HK-2 (cell line): ENCODE results near the gene ADAMTS19.
"Not testable (repeated sequence)": the region's sequence is repeated elsewhere in the genome, so short reads cannot be mapped to it uniquely, and the experiment has no call there.

ENCODE experiments used
- DNase-seq: peaks from one replicate; pipeline ENCODE4 v3.0.0-alpha.2; 2018; ENCODE audit not compliant: unreplicated experiment

ADAMTS19 gene, protein sequence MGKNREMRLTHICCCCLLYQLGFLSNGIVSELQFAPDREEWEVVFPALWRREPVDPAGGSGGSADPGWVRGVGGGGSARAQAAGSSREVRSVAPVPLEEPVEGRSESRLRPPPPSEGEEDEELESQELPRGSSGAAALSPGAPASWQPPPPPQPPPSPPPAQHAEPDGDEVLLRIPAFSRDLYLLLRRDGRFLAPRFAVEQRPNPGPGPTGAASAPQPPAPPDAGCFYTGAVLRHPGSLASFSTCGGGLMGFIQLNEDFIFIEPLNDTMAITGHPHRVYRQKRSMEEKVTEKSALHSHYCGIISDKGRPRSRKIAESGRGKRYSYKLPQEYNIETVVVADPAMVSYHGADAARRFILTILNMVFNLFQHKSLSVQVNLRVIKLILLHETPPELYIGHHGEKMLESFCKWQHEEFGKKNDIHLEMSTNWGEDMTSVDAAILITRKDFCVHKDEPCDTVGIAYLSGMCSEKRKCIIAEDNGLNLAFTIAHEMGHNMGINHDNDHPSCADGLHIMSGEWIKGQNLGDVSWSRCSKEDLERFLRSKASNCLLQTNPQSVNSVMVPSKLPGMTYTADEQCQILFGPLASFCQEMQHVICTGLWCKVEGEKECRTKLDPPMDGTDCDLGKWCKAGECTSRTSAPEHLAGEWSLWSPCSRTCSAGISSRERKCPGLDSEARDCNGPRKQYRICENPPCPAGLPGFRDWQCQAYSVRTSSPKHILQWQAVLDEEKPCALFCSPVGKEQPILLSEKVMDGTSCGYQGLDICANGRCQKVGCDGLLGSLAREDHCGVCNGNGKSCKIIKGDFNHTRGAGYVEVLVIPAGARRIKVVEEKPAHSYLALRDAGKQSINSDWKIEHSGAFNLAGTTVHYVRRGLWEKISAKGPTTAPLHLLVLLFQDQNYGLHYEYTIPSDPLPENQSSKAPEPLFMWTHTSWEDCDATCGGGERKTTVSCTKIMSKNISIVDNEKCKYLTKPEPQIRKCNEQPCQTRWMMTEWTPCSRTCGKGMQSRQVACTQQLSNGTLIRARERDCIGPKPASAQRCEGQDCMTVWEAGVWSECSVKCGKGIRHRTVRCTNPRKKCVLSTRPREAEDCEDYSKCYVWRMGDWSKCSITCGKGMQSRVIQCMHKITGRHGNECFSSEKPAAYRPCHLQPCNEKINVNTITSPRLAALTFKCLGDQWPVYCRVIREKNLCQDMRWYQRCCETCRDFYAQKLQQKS

GRCh38 chr5:129459777-129460671, at the start of gene ADAMTS19:
ADAMTS19 (plus strand) TSS chr5:129460298; CDS start chr5:129460392, 94 bp downstream.
- peak; percentile 31 for DNase-seq

DNA sequence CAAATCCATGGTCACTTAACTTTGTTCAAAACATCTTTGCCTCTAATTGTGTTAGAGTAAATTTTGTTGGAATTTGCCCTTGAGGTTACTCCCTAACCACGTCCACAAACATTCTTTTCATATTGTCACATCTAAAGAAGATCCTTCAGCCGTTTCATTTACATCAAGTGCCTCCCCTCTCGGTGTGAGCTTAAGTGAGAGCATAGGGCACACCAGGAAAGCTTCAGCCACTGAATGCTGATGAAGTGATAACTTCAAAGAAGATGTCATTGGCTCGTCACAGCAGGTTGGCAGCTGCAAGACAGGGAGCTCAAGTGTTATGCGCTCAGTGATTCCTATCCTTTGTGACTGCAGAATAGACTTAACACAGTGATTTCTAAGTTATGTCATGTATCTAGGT, 49.6 kb upstream of the ADAMTS19 start:
- DNase-seq: no peak

- no peak for DNase-seq
Observed at GRCh38 chr5:129412721-129413120, 47.4 kb upstream of the ADAMTS19 start.

DNA sequence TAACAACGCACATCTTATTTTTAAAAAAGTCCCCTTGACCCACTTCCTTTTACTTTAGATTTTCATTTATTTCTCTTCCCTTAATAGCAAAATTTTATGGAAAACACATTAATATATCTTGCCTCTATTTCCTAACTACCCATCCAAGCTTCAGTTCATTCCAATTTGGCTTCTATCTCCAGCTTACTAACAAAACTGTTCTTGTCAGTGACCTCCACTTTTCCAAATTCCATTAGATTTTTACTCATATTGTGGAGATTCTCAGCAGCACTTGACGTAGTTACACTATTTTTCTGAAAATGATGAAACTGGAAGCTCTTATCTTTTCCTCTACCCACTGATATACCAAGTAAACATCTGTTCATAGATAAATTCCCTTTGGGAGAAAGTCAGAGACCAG, 46.5 kb upstream of the ADAMTS19 start:
- DNase-seq: no peak

- DNase-seq: no peak
Observed at GRCh38 chr5:129419292-129419691, 40.8 kb upstream of the ADAMTS19 start.

DNA sequence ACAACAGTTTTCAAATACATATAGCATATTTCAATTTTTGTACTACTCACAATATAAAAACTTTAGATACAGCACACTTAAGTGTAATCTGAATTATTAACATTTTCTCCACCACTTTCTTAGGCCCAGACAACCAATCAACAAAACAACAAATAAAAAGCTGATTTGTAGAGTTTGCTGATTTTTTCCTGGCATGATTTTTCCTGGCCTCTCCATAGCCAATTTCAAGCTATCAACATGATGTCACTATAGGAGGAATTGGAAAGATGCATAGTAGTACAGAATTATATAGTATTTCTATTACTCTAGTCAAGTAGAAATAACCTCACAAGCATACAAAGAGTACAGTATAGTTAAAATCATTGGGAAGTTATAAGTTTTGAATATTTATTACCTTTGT, 35.1 kb upstream of the ADAMTS19 start:
- no peak for DNase-seq

DNA sequence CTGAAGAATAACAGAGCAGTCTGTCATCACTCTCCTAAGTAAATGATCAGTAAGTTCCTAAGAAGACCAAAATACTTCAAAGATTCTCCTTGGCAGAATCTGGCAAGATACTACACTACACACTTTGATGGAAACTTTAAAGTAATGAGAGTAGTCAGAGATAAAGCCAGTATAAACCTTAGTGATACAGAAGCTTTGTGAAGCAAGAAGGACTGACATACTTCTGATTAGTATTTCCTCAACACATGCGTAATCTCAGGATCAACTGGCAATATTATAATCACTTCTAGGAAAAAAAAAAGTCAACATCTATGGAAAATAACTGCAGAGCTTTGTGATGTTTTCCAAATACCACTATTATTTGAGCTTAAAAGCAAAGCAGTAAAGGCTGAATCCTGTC, 34.0 kb upstream of the ADAMTS19 start:
- no peak for DNase-seq

- not testable (repeated sequence) for DNase-seq
Observed at GRCh38 chr5:129428636-129429035, 31.5 kb upstream of the ADAMTS19 start.

GRCh38 chr5:129431406-129431805, 28.7 kb upstream of the ADAMTS19 start:
- DNase-seq: no peak

DNA sequence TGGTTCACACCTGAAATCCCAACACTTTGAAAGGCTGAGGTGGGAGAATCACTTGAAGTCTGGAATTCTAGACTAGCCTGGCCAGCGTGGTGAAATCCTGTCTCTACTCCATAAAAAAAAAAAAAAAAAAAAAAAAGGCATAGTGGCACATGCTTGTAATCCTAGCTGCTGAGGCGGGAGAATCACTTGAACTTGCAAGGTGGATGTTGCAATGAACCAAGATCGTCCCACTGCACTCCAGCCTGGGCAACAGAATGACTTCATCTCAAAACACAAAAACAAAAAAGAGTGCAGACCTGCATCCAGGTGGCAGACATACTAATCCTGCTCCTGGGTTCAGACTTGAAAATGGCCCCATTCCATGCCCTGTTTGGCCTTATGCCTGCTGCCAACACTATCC, 21.8 kb upstream of the ADAMTS19 start:
- DNase-seq: no peak

DNA sequence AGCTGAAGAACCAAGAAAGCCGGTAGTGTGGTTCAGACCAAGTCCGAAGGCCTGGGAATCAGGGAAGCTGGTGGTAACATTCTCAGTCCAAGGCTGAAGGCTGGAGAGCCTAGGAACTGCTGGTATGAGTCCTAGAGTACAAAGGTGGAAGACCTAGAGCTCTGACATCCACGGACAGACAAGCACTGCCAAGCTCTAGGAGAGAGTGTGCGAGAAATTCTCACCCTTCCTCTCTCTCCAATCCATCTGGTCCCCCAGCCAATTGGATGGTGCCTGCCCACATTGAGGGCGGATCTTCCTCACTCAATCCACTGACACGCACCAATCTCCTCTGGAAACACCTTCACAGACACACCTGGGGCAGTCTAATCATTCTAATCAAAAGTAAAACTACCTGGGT, 19.7 kb upstream of the ADAMTS19 start:
- DNase-seq: no peak

DNA sequence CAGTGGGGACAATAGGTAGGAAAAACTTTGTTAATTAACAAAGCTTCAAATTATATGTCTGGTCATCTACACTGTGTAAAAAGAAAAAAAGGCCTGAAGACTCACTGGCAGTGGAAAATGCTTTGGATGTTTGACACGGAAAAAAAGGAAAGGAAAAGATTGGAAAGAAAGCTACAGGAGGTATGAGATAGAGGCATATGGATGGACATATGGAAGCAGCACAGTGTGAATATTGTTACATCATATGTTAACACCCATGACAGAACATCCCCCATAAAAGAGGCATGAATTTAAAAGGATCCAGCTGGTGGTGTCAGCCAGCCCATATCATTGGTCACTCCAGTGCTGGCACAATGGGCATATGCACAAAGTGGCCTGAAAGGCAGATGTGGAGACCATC, 19.0 kb upstream of the ADAMTS19 start:
- DNase-seq: no peak

DNA sequence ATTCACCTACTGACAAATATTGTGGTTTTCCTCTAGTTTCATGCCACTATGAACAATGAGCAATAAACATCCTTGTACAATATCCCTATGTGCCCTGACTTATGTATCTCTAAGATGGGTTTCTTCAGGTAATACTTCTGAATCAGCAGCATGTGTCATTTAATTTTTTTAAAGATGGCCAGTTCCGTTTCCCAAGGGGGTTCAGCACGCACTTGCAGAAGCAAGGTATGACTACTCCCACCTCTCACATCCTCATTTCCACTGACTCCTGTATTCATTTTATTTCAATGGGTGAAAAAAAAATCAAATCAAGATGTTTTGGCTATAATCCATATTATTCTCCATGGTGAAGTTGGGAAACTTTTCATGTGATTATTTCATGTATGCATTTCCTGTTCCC, 14.7 kb upstream of the ADAMTS19 start:
- DNase-seq: no peak

GRCh38 chr5:129447968-129448367, 12.1 kb upstream of the ADAMTS19 start:
- no peak for DNase-seq

GRCh38 chr5:129448654-129449053, 11.4 kb upstream of the ADAMTS19 start:
- DNase-seq: no peak

- no peak for DNase-seq
Observed at GRCh38 chr5:129454461-129454860, 5.6 kb upstream of the ADAMTS19 start.

DNA sequence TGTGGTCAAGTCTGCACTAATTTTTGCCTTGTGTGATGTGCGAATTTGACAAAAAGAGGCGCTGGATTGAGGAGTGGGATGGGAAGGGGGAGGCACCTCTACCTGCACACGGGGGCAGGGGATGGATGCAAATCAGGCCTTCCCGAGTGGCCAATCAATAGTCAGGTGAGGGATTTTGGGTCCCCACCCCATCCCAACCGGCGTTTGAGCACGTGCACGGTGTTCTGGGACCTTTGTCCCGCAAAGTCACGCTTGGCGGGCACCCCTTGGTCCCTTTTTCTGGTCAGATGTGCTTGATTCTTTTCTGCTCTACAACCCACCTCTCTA, 685 bp upstream of the ADAMTS19 start:
- DNase-seq: no peak

DNA sequence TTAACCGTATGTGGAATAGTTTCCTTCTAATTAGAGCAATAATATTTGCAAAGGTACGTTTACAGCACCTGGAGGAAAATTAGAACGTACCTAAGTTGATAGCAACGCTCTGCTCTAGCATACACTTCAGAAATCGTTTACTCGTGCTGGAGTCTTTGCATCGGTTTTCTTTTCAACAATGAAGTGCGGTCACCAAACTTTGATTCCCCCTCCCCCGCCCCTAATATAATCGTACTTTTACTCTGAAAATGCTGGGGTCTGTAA, 506 bp downstream of the ADAMTS19 start:
- DNase-seq: no peak

DNA sequence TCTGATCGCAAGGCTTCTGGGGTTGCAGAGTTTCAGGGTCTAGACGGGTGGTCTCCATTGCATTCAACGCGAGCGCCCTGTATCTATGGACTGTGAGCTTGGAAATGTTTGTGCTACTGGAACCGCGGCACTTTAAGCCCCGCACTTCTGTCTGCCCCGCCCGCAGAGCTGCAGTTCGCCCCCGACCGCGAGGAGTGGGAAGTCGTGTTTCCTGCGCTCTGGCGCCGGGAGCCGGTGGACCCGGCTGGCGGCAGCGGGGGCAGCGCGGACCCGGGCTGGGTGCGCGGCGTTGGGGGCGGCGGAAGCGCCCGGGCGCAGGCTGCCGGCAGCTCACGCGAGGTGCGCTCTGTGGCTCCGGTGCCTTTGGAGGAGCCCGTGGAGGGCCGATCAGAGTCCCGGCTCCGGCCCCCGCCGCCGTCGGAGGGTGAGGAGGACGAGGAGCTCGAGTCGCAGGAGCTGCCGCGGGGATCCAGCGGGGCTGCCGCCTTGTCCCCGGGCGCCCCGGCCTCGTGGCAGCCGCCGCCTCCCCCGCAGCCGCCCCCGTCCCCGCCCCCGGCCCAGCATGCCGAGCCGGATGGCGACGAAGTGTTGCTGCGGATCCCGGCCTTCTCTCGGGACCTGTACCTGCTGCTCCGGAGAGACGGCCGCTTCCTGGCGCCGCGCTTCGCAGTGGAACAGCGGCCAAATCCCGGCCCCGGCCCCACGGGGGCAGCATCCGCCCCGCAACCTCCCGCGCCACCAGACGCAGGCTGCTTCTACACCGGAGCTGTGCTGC, 1.0 kb downstream of the ADAMTS19 start:
- peak; percentile 45 for DNase-seq

DNA sequence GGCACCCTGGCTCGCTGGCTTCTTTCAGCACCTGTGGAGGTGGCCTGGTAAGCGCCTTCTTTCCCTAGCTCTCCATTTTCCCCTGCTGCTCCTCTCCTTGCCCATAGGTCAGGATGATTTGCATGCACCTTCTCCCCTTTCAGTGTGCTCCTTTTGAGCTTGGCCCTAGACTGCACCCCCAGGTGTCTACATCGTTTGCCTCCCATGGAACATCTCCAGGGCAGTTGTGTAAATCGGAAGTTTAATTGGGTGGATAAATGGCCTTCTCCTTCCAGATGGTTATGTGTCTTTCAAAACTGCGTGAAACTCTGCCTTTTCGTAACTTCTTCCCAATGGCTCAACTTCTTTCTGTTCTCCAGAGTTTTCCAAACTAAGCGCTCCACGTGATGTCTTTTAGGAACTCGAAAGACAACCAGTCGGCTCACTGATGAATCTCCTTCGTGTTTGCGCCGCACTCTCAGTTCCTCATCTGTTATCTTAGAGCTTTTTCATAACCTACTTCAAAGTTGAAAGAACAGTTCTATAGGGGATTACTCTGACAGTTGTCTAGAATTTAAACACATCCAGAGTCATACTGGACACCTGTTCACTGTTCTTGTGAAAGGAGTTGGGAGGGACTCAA, 1.7 kb downstream of the ADAMTS19 start:
- no peak for DNase-seq
